ENCODE measurements around the gene CTTN. TPM values are rescaled to one million over a fixed set of nuclear protein-coding genes. Genes with fewer than 3 reads are reported as not detected.
A peak's percentile ranks its signal among the peaks of the same experiment; 100 is the strongest.
"Not testable (repeated sequence)": the region's sequence is repeated elsewhere in the genome, so short reads cannot be mapped to it uniquely, and the experiment has no call there.

The CTTN gene
- total and polyA plus RNA-seq, 7 experiments from 2014 or later = 0.07 to 2.6 (median 1.8) TPM; not detected in 1

- Mint-ChIP-seq H3K9me3 (no peaks in the 10 kb centered on the region), H3K4me1 (peaks cover 0 to 21% (median 0%) of the 10 kb centered on the region in 7 donors), H3K27me3 (peaks cover 0 to 65% (median 0%) of the 10 kb centered on the region in 5 donors), H3K4me3 (no peak overlapping the region), H3K27ac (no peak overlapping the region), H3K36me3 (peaks cover 0 to 9% (median 0%) of the 10 kb centered on the region in 5 donors)
- Histone ChIP-seq H3K27ac (ENCODE audit: low read depth, low read length) (no peak overlapping the region), H3K36me3 (ENCODE audit: control insufficient read depth in 2 of 3, insufficient read depth in 3 of 3, low read length in 3 of 3) (no peaks in the 10 kb centered on the region), H3K27me3 (ENCODE audit: control insufficient read depth in 2 of 2, insufficient read depth in 2 of 2, low read length in 2 of 2) (no peaks in the 10 kb centered on the region), H3K4me1 (ENCODE audit: control insufficient read depth in 2 of 2, insufficient read depth in 2 of 2, low read length in 2 of 2) (no peaks in the 10 kb centered on the region), H3K9me3 (ENCODE audit: control insufficient read depth in 2 of 3, low read length in 3 of 3) (no peaks in the 10 kb centered on the region), H3K4me3 (ENCODE audit: low read length) (no peak overlapping the region)
- CTCF ChIA-PET = no interaction called here
- ATAC-seq (no peak), DNase-seq (no peak)
- POLR2A ChIA-PET = no interaction called here
- intact Hi-C loops (cut with micrococcal nuclease) = no loop called here
Measured at GRCh38 chr11:70405679-70406395, 7.5 kb downstream of the CTTN start.

DNA sequence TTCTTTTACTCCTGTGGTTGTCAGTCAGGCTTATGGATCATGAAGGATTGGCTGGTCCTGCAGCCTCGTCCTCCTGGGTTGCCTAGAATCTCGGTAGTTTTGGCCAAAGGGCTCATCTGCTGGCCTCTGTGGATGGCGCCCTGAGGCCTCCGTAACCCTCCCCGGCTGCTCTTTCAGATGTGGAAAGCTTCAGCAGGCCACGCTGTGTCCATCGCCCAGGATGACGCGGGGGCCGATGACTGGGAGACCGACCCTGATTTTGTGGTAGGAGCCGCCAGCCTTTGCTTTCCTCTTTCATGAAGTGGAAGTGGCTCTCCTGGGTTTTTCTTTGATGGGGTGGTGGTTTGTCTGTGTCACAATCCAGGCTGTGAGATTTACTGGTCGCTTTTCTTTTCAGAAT lies 8.8 kb downstream of the CTTN start:
- peaks cover 0 to 21% (median 0%) of the 10 kb centered on the region in 7 donors for H3K4me1 Mint-ChIP-seq
- Histone ChIP-seq H3K4me1 (ENCODE audit: control insufficient read depth in 2 of 2, insufficient read depth in 2 of 2, low read length in 2 of 2) (no peaks in the 10 kb centered on the region), H3K4me3 (ENCODE audit: low read length) (no peak overlapping the region), H3K27ac (ENCODE audit: low read depth, low read length) (no peak overlapping the region), H3K36me3 (ENCODE audit: control insufficient read depth in 2 of 3, insufficient read depth in 3 of 3, low read length in 3 of 3) (no peaks in the 10 kb centered on the region), H3K9me3 (ENCODE audit: control insufficient read depth in 2 of 3, low read length in 3 of 3) (no peaks in the 10 kb centered on the region), H3K27me3 (ENCODE audit: control insufficient read depth in 2 of 2, insufficient read depth in 2 of 2, low read length in 2 of 2) (no peaks in the 10 kb centered on the region)
- H3K9me3 Mint-ChIP-seq = no peaks in the 10 kb centered on the region
- intact Hi-C loops (cut with micrococcal nuclease) = no loop called here
- peak overlapping the region in 1 of 9 donors; percentile 46 for H3K27ac Mint-ChIP-seq
- H3K4me3 Mint-ChIP-seq = no peak overlapping the region
- H3K36me3 Mint-ChIP-seq = peaks cover 0 to 9% (median 0%) of the 10 kb centered on the region in 5 donors
- ChIA-PET CTCF (no interaction called here), POLR2A (no interaction called here)
- DNase-seq (no peak), ATAC-seq (no peak)
- H3K27me3 Mint-ChIP-seq = peaks cover 0 to 58% (median 0%) of the 10 kb centered on the region in 5 donors

DNA sequence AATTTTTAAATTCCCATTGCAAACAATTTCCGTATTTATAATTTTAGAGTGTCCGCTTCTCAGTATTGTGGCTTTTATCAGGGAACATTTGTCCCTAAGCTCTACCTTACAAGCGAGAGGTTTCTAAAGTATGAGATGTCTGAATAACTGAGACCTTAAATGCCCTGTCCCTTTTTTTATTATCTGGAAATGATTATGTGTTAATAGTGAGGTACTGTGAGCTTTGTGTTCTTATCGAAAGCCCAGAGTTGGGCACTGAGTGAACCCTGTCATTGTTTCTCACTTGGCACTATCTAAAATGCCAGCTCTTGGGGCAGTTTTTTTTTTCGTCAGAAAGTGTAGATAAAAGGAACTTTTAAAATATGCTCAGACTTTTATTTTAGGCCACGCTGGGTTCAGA lies 9.5 kb downstream of the CTTN start:
- no peaks in the 10 kb centered on the region for H3K9me3 ChIP-seq (ENCODE audit: control insufficient read depth in 2 of 3, low read length in 3 of 3)
- Mint-ChIP-seq H3K27ac (no peak overlapping the region), H3K9me3 (no peaks in the 10 kb centered on the region), H3K4me3 (no peak overlapping the region), H3K36me3 (peaks cover 0 to 9% (median 0%) of the 10 kb centered on the region in 5 donors), H3K27me3 (peaks cover 0 to 52% (median 0%) of the 10 kb centered on the region in 5 donors), H3K4me1 (peaks cover 0 to 15% (median 0%) of the 10 kb centered on the region in 7 donors)
- ChIA-PET POLR2A (no interaction called here), CTCF (no interaction called here)
- no peak overlapping the region for H3K27ac ChIP-seq (ENCODE audit: low read depth, low read length)
- intact Hi-C loops (cut with micrococcal nuclease) = no loop called here
- no peak for ATAC-seq
- no peaks in the 10 kb centered on the region for H3K36me3 ChIP-seq (ENCODE audit: control insufficient read depth in 2 of 3, insufficient read depth in 3 of 3, low read length in 3 of 3)
- H3K4me1 ChIP-seq (ENCODE audit: control insufficient read depth in 2 of 2, insufficient read depth in 2 of 2, low read length in 2 of 2) = no peaks in the 10 kb centered on the region
- H3K4me3 ChIP-seq (ENCODE audit: low read length) = no peak overlapping the region
- DNase-seq = no peak
- H3K27me3 ChIP-seq (ENCODE audit: control insufficient read depth in 2 of 2, insufficient read depth in 2 of 2, low read length in 2 of 2) = no peaks in the 10 kb centered on the region

GRCh38 chr11:70408326-70408725 lies 10.0 kb downstream of the CTTN start:
- H3K27me3 ChIP-seq (ENCODE audit: control insufficient read depth in 2 of 2, insufficient read depth in 2 of 2, low read length in 2 of 2); H3K36me3 ChIP-seq (ENCODE audit: control insufficient read depth in 2 of 3, insufficient read depth in 3 of 3, low read length in 3 of 3); H3K4me1 ChIP-seq (ENCODE audit: control insufficient read depth in 2 of 2, insufficient read depth in 2 of 2, low read length in 2 of 2); H3K4me3 Mint-ChIP-seq; DNase-seq; H3K27ac ChIP-seq (ENCODE audit: low read depth, low read length); CTCF ChIA-PET; H3K9me3 Mint-ChIP-seq; H3K36me3 Mint-ChIP-seq; ATAC-seq; H3K4me3 ChIP-seq (ENCODE audit: low read length); POLR2A ChIA-PET; H3K27ac Mint-ChIP-seq; intact Hi-C loops (cut with micrococcal nuclease); H3K9me3 ChIP-seq (ENCODE audit: control insufficient read depth in 2 of 3, low read length in 3 of 3): not testable (repeated sequence)
- peaks cover 0 to 47% (median 0%) of the 10 kb centered on the region in 5 donors for H3K27me3 Mint-ChIP-seq
- peaks cover 0 to 15% (median 0%) of the 10 kb centered on the region in 7 donors for H3K4me1 Mint-ChIP-seq

GRCh38 chr11:70409437-70409836 lies 11.1 kb downstream of the CTTN start:
- no peak for ATAC-seq
- intact Hi-C loops (cut with micrococcal nuclease) = no loop called here
- CTCF ChIA-PET = no interaction called here
- DNase-seq = no peak
- H3K4me3 ChIP-seq (ENCODE audit: low read length) = no peak overlapping the region
- no peak overlapping the region for H3K27ac Mint-ChIP-seq
- H3K4me1 ChIP-seq (ENCODE audit: control insufficient read depth in 2 of 2, insufficient read depth in 2 of 2, low read length in 2 of 2) = no peaks in the 10 kb centered on the region
- no peaks in the 10 kb centered on the region for H3K9me3 ChIP-seq (ENCODE audit: control insufficient read depth in 2 of 3, low read length in 3 of 3)
- peaks cover 0 to 15% (median 0%) of the 10 kb centered on the region in 7 donors for H3K4me1 Mint-ChIP-seq
- H3K27me3 ChIP-seq (ENCODE audit: control insufficient read depth in 2 of 2, insufficient read depth in 2 of 2, low read length in 2 of 2) = no peaks in the 10 kb centered on the region
- peaks cover 0 to 38% (median 0%) of the 10 kb centered on the region in 5 donors for H3K27me3 Mint-ChIP-seq
- H3K4me3 Mint-ChIP-seq = no peak overlapping the region
- H3K36me3 Mint-ChIP-seq = peaks cover 0 to 9% (median 0%) of the 10 kb centered on the region in 5 donors
- H3K27ac ChIP-seq (ENCODE audit: low read depth, low read length) = no peak overlapping the region
- no peaks in the 10 kb centered on the region for H3K9me3 Mint-ChIP-seq
- POLR2A ChIA-PET = no interaction called here
- no peaks in the 10 kb centered on the region for H3K36me3 ChIP-seq (ENCODE audit: control insufficient read depth in 2 of 3, insufficient read depth in 3 of 3, low read length in 3 of 3)

- intact Hi-C loops (cut with micrococcal nuclease) = no loop called here
- Mint-ChIP-seq H3K27ac (no peak overlapping the region), H3K27me3 (peaks cover 0 to 36% (median 0%) of the 10 kb centered on the region in 5 donors), H3K4me1 (peaks cover 0 to 15% (median 0%) of the 10 kb centered on the region in 7 donors), H3K36me3 (peaks cover 0 to 9% (median 0%) of the 10 kb centered on the region in 5 donors), H3K4me3 (no peak overlapping the region), H3K9me3 (no peaks in the 10 kb centered on the region)
- DNase-seq = no peak
- no peaks in the 10 kb centered on the region for H3K9me3 ChIP-seq (ENCODE audit: control insufficient read depth in 2 of 3, low read length in 3 of 3)
- POLR2A ChIA-PET = no interaction called here
- H3K27me3 ChIP-seq (ENCODE audit: control insufficient read depth in 2 of 2, insufficient read depth in 2 of 2, low read length in 2 of 2) = no peaks in the 10 kb centered on the region
- H3K36me3 ChIP-seq (ENCODE audit: control insufficient read depth in 2 of 3, insufficient read depth in 3 of 3, low read length in 3 of 3) = no peaks in the 10 kb centered on the region
- H3K4me3 ChIP-seq (ENCODE audit: low read length) = no peak overlapping the region
- no peak for ATAC-seq
- CTCF ChIA-PET = no interaction called here
- H3K4me1 ChIP-seq (ENCODE audit: control insufficient read depth in 2 of 2, insufficient read depth in 2 of 2, low read length in 2 of 2) = no peaks in the 10 kb centered on the region
- H3K27ac ChIP-seq (ENCODE audit: low read depth, low read length) = no peak overlapping the region
Measured at GRCh38 chr11:70409871-70410270, 11.5 kb downstream of the CTTN start.

All from naive thymus-derived CD4-positive, alpha-beta T cell (primary cell).